KOPT-K1 (cell line): ENCODE results near the gene TNFRSF1A.

Experiments used
- H3K27ac ChIP-seq: fragments of 200-600 bp; sonication (generic); 2 replicates; pipeline ENCODE4 v1.5.1; 2016; ENCODE audit warnings: antibody characterized with exemption, mild to moderate bottlenecking, low read depth, low read length; ENCODE audit not compliant: poor library complexity, severe bottlenecking
- H3K36me3 ChIP-seq: fragments of 200-600 bp; sonication (generic); 2 replicates; pipeline ENCODE4 v1.5.1; 2017; ENCODE audit warnings: antibody characterized with exemption, mild to moderate bottlenecking, low read length, moderate library complexity; ENCODE audit not compliant: insufficient read depth
- H3K9me3 ChIP-seq: fragments of 200-600 bp; sonication (generic); 2 replicates; pipeline ENCODE4 v1.5.1; 2017; ENCODE audit warnings: antibody characterized with exemption, low read length, mild to moderate bottlenecking; ENCODE audit not compliant: insufficient read depth, poor library complexity, severe bottlenecking

The TNFRSF1A gene

DNA sequence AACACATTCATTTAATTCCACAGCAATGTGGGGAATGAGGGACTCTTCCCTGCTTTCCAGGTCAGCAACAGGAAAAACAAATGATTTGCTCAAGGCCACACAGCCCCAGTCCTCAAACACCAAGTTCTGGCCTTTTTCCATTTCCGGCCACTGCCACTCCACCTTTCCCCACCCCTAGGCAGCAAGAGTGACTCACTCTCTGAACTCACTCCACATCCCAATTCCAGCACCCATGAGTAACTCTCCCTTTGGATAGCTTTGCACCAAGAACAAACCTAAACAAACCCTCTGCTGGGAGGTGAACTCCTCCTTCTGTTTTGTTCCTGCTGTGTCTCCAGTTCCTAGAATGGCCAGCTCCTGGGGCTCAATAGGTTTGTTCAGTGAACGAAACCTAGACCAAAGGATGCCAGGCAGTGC is 61.8 kb downstream of the TNFRSF1A start:
- no peaks in the 10 kb centered on the region for H3K9me3 ChIP-seq
- no peaks in the 10 kb centered on the region for H3K36me3 ChIP-seq
- no peak overlapping the region for H3K27ac ChIP-seq

DNA sequence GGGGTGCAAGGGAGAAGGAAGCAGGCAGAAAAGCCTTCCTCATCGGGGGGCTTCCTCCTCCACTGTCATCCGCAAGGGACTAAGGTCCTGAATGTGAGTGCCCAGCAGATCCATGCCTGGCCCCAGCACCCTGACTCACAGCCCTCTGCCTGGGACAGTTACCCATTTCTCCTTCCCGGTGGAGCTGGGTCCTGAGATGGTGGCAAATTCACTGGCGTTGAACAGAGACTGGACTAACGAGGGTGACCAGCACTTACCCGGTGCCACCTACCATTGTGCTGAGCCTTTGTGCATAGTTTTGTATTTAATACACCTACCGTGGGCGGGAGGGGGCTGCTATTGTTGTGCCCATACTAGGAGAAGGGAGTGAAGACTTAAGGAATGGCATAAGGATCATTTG is 62.2 kb downstream of the TNFRSF1A start:
- H3K27ac ChIP-seq, result no peak overlapping the region

DNA sequence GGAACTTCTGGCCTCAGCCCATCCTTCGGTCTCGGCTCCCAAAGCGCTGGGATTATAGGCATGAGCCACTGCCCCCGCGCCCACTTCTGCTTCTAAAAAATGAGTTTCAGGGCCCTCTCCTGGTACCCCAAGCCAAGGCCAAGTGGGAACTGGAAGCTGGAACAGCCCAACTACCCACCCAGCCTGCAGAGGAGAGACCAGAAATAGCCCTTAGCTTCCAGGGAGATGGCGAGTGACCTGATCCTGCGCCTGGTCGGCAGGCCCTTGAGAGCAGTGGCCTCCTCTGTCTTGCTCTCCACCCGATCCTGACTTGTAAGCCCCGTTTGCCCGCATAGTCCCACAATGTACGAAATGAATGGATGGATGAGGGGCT is 62.6 kb downstream of the TNFRSF1A start:
- H3K36me3 ChIP-seq, result no peaks in the 10 kb centered on the region
- H3K9me3 ChIP-seq, result no peaks in the 10 kb centered on the region
- no peak overlapping the region for H3K27ac ChIP-seq

More for the DNA sequence above, 62.2 kb downstream of the TNFRSF1A start:
- H3K36me3 ChIP-seq, result no peaks in the 10 kb centered on the region
- H3K9me3 ChIP-seq, result no peaks in the 10 kb centered on the region
